Liver (tissue), 3 donors: Measurements from ENCODE around the gene C4orf33.
"Not testable (repeated sequence)": the region's sequence is repeated elsewhere in the genome, so short reads cannot be mapped to it uniquely, and the experiment has no call there.

Experiments
- CTCF ChIP-seq: fragments of 150-350 bp; IDR thresholded peaks from 2 replicates; pipeline ENCODE4 v1.5.1; 2017; ENCODE audit warnings: improper control_type of control experiment, low read depth, low read length; ENCODE audit not compliant: missing input control
- HNF4A ChIP-seq, 2 donors: conservative IDR thresholded peaks; 2 replicates each; pipeline ENCODE4 v1.6.1; 2016; ENCODE audit warnings: antibody characterized with exemption in 2 of 2, mild to moderate bottlenecking in 2 of 2
- MAX ChIP-seq: IDR thresholded peaks from 2 replicates; pipeline ENCODE4 v1.6.1; 2016; ENCODE audit warnings: antibody characterized with exemption
- RAD21 ChIP-seq, 2 donors: IDR thresholded peaks; 2 replicates each; pipeline ENCODE4 v1.6.1; 2016; ENCODE audit warnings: antibody characterized with exemption in 2 of 2, mild to moderate bottlenecking in 2 of 2
- donor health status: healthy.
- donor health status: healthy.

GRCh38 chr4:129126614-129127013 is 30.7 kb downstream of the C4orf33 start:
- TF ChIP-seq CTCF; RAD21 (IDR thresholded peaks at IDR 0.05); HNF4A (conservative IDR thresholded peaks at IDR 0.05); MAX: not testable (repeated sequence)
